ENCODE data around the gene RADIL. TPM values are rescaled to one million over a fixed set of nuclear protein-coding genes. Genes with fewer than 3 reads are reported as not detected.
A peak's percentile ranks its signal among the peaks of the same experiment; 100 is the strongest.

Gene RADIL
- total and polyA plus RNA-seq, 8 donors, result 1.2 to 21.6 (median 3.0) TPM; not detected in 1

GRCh38 chr7:4885317-4885807 is 1.8 kb upstream of the RADIL start:
- no peaks in the 10 kb centered on the region for H3K9me3 ChIP-seq
- WGBS, 5 donors, result 79 to 90% (median 90%) methylated on average over 7 of the region's 7 CpGs

GRCh38 chr7:4884164-4884563 is 648 bp upstream of the RADIL start:
- H3K27me3 ChIP-seq, result peaks cover 0 to 39% (median 19%) of the 10 kb centered on the region in 3 donors
- peaks cover 11 to 22% (median 19%) of the 10 kb centered on the region in 4 donors for H3K4me1 ChIP-seq
- no peaks in the 10 kb centered on the region for H3K9me3 ChIP-seq
- no peak for DNase-seq
- H3K4me3 ChIP-seq, result peak overlapping the region in 2 of 4 donors; percentile 64 to 67
- H3K36me3 ChIP-seq, result no peaks in the 10 kb centered on the region
- H3K27ac ChIP-seq, result no peak overlapping the region
- 74 to 79% (median 78%) methylated on average over 8 to 10 of the region's 10 CpGs for WGBS, 5 donors
- TF ChIP-seq EP300 (IDR thresholded peaks at IDR 0.05) (no peak), POLR2AphosphoS5 (IDR thresholded peaks at IDR 0.05) (no peak), CTCF (IDR thresholded peaks at IDR 0.05) (no peak), POLR2A (IDR thresholded peaks at IDR 0.05) (no peak)
- intact Hi-C loops (cut with DNase I; ENCODE audit: low total_unique reads), result no loop called here

More at GRCh38 chr7:4885317-4885807, 1.8 kb upstream of the RADIL start:
- Histone ChIP-seq H3K4me1 (peaks cover 11 to 22% (median 19%) of the 10 kb centered on the region in 4 donors), H3K36me3 (no peaks in the 10 kb centered on the region), H3K27me3 (peaks cover 0 to 44% (median 19%) of the 10 kb centered on the region in 3 donors), H3K27ac (no peak overlapping the region), H3K4me3 (no peak overlapping the region)
- DNase-seq, result no peak
- TF ChIP-seq POLR2AphosphoS5 (IDR thresholded peaks at IDR 0.05) (no peak), CTCF (IDR thresholded peaks at IDR 0.05) (no peak), POLR2A (IDR thresholded peaks at IDR 0.05) (no peak), EP300 (IDR thresholded peaks at IDR 0.05) (no peak)
- intact Hi-C loops (cut with DNase I; ENCODE audit: low total_unique reads), result no loop called here

- TF ChIP-seq POLR2A (IDR thresholded peaks at IDR 0.05) (no peak), POLR2AphosphoS5 (IDR thresholded peaks at IDR 0.05) (no peak), CTCF (IDR thresholded peaks at IDR 0.05) (no peak), EP300 (IDR thresholded peaks at IDR 0.05) (no peak)
- Histone ChIP-seq H3K4me3 (peak overlapping the region; percentile 51 to 67 (median 65)), H3K4me1 (peaks cover 11 to 22% (median 19%) of the 10 kb centered on the region in 4 donors), H3K27ac (peak overlapping the region; percentile 13 to 83 (median 72)), H3K36me3 (peaks cover 0 to 1% (median 0%) of the 10 kb centered on the region in 4 donors), H3K27me3 (peaks cover 0 to 35% (median 19%) of the 10 kb centered on the region in 3 donors), H3K9me3 (no peaks in the 10 kb centered on the region)
- WGBS, 5 donors, result 0 to 8% (median 2%) methylated on average over 9 to 36 of the region's 36 CpGs; no CpG with 5 or more reads in 1 of the 5 donors
- DNase-seq, result no peak
- intact Hi-C loops (cut with DNase I; ENCODE audit: low total_unique reads), result no loop called here
Measured at GRCh38 chr7:4883033-4883371, 514 bp downstream of the RADIL start.

- intact Hi-C loops (cut with DNase I; ENCODE audit: low total_unique reads), result no loop called here
- H3K4me1 ChIP-seq, result peaks cover 11 to 22% (median 19%) of the 10 kb centered on the region in 4 donors
- H3K4me3 ChIP-seq, result peak overlapping the region; percentile 51 to 67 (median 65)
- DNase-seq, result peak; percentile 30 to 86
- peaks cover 0 to 35% (median 19%) of the 10 kb centered on the region in 3 donors for H3K27me3 ChIP-seq
- WGBS, 5 donors, result 5 to 7% (median 6%) methylated on average over 34 to 35 of the region's 35 CpGs
- peaks cover 0 to 7% (median 4%) of the 10 kb centered on the region in 4 donors for H3K36me3 ChIP-seq
- H3K9me3 ChIP-seq, result no peaks in the 10 kb centered on the region
- H3K27ac ChIP-seq, result peak overlapping the region; percentile 2 to 83 (median 72)
- no peak for TF ChIP-seq CTCF (IDR thresholded peaks at IDR 0.05)
- peak in 1 of 3 donors; percentile 11 for TF ChIP-seq POLR2AphosphoS5 (IDR thresholded peaks at IDR 0.05)
Measured at GRCh38 chr7:4882169-4883032, 1.1 kb downstream of the RADIL start.

All from stomach (tissue), 9 donors.